Stomach (tissue), 4 donors: ENCODE results near the gene AK9.

Experiments
- CTCF ChIP-seq, 7 experiments: fragments of 450-650 bp in 4 of 7; fragments of 200-600 bp in 3 of 7; sonication (generic) in 3 of 7; IDR thresholded peaks; one replicate each; pipeline ENCODE4 v1.5.1; 2016 to 2019; ENCODE audit warnings: antibody characterized with exemption in 7 of 7, control low read depth in 2 of 7, mild to moderate bottlenecking in 1 of 7
- EP300 ChIP-seq: sonication (generic); formaldehyde crosslinking; IDR thresholded peaks from one replicate; pipeline ENCODE4 v1.6.1; 2017; ENCODE audit warnings: antibody characterized with exemption
- POLR2A ChIP-seq, 4 donors: fragments of 450-650 bp; IDR thresholded peaks; one replicate each; pipeline ENCODE4 v1.6.1; 2016; ENCODE audit warnings: antibody characterized with exemption in 4 of 4, control low read depth in 2 of 4, mild to moderate bottlenecking in 1 of 4, moderate library complexity in 1 of 4
- POLR2AphosphoS5 ChIP-seq, 3 donors: sonication (generic); formaldehyde crosslinking; IDR thresholded peaks; one replicate each; pipeline ENCODE4 v1.6.1; 2016; ENCODE audit warnings: antibody characterized with exemption in 3 of 3

- TF ChIP-seq CTCF (IDR thresholded peaks at IDR 0.05), result no peak
- no peak for TF ChIP-seq POLR2AphosphoS5 (IDR thresholded peaks at IDR 0.05)
- TF ChIP-seq POLR2A (IDR thresholded peaks at IDR 0.05), result no peak
- TF ChIP-seq EP300, result no peak
Measured at GRCh38 chr6:109506314-109506713, 184.7 kb downstream of the AK9 start.
